ENCODE data around the gene SAMD7.

SAMD7 gene

DNA sequence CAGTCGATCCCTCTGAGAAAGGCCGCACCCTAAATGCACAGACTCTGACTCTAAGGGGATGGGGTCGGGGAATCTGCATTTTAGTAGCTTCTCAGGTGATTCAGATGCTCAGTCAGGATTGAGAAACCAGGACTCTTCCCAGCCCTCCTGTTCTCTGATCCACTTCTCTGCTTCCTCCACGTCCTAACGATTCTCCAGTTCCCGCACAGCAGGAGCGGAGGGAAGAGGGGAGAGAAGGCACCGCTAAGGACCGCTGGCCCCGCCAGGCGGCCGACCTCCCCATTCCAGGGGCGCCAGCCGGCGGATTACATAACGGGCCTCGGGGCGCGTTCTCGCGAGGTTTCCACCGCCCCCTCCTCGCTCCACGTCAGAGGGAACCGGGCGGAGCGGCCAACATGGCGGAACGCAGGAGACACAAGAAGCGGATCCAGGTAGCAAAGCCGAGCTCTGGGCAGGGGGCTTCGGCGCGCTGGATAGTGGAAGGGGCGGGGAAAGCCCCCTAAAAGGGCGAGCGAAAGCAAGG, 55.1 kb downstream of the SAMD7 start, which contains the start of gene SEC62:
TSS of gene SEC62 (plus strand) at position 380 of the 523 bp plus-strand sequence. CDS start at position 396, 16 bp downstream.
- peak; percentile 92 for DNase-seq (ENCODE audit: low spot score)

DNA sequence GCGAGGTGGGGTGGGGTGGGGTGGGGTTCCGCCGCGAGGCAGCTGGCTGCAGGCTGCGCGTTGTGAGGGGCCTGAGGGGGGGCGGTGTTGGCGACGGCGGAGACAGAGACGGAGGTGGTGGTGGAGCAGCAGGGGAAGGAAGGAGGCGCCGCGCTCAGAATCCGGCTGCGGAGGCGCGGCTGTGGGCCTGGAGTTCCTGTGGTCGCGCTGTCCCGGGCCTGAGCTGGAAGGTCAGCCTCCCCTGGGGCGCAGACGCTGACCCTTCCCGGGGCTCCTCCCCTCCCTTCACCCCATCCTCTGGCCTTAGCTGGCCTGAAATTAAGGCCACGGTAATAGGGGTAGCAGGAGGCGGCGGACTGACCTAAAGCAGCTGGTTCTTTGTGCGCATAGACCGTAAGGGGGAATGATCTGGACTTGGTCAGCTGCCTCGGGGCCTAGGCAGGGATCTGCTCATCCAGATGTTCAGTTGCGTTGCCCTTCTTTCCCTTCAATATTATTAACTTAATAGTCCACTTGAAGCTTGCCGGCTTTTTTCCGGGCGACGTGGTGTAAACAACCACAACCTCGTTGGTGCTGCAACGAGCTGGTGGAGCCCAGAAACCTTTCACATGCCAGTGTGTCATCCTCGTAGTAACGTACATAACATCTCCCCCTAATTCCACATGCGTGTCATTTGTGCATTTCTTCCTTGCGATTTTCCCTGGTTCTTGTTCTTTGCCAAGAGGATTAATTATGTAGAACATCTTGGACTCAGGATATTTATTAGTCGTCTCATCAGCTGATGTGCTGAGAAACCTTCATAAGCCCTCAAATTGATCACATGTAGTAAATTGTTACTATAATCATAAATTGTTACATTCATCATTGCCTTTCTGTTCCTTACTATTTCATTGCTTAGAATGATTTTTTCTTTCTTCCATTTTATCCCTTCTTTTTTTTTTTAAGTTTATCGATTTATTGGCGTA, 55.9 kb downstream of the SAMD7 start:
- DNase-seq (ENCODE audit: low spot score), result peak; percentile 28

DNA sequence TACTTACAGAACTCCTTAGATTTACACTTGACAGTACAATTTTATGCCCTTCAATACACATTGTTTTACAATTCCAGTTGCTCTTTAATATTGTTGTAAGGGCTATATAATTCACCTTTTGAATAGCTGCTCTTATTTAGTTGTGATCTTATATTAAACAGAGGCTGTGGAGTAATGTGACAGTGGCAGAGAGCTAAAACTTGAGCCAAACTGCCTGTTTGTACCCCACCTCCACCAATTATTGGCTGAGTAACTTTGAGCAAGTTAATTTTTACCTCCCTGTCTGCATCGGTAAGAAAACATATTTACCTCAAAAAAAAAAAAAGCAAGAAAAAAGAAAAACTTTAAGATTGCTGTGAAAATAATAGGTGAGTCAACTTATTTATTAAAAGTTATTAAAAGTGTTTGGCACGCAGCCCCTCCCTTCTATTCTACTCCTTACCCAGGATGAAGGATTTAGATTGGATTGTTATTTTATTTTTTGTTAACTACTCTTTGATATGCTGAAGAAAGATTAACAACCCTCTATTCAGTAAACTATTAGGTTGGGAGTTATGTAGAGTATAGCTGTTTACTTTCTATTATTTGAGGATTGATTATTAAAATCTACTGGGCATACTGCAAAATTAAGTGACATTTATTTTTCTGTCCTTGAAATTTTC, 57.0 kb downstream of the SAMD7 start:
- DNase-seq (ENCODE audit: low spot score), result no peak

DNA sequence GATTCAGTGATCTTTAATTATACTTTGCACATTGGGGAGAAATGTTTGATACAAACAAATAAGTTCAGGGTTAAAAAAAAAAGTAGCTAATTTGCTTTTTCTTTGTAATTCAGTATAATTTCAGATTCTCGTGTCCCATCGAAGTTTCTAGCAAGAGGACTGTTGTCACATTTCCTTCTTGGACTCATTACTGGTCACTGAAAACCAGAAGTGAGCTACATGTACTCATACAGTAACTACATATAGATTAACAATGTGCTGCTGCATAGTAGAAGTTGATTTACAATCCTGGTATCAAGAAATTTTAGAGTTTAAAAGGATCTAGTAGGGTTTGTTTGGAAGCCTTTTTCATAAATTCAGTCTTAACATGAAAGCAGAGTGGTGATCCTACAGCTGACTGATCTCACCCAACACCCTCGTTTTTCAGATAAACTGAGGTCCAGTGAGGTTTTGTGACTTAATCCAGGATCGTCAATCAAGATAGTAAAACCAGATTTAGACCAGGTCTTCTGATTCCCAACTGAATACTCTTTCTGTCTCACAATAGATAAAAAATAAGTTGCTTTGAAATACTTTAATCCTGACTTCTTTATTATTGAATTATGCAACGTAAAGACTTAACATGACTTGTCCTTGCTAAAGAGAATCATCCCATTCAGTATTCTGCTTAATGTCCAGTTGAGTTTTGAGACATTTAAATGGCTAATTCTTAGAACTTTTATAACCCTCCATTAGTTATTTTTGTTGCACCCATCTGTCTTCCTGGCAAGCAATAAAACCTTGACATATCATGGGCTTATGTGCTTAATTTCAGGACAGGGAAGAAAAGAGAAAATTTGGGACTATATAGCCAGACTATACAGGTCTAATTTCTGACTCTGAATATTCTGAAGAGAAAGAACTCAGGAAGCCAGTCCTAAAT, 58.1 kb downstream of the SAMD7 start:
- DNase-seq (ENCODE audit: low spot score), result no peak

DNA sequence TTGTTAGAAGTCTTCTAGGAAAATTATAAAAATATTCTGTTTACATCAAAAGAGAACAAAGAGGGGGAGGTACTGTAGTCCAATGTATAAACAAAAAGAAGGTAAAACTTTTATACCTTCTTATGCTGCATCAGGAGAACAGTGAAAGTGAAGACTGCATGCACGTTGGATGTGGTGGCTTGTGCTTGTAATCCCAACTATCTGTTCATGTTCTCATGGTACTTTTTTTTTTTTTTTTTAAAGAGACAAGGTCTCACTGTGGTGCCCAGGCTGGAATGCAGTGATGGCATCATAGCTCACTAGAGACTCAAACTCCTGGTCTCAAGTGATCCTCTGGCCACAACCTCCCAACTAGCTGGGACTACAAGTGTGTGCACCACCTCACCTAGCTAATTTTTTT, 59.5 kb downstream of the SAMD7 start:
- DNase-seq (ENCODE audit: low spot score), result no peak

DNA sequence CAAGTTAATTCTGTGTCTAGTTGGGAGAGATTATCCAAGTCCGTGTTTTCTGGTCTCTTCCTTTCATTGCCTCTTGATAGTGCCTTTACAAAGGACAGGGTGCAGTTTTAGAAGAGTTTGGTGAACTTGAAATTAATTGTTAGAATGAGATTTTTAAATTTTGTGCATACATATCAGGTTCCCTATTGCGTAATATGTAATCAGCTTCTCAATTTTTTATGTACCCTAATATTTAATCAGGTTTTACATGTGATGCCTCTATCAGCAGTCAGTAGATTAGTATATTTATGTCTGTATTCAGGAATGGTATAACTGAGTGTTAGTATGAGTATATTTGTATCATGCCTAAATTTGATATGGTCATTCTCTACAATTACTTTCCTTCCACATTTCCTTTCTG, 60.1 kb downstream of the SAMD7 start:
- no peak for DNase-seq (ENCODE audit: low spot score)

DNA sequence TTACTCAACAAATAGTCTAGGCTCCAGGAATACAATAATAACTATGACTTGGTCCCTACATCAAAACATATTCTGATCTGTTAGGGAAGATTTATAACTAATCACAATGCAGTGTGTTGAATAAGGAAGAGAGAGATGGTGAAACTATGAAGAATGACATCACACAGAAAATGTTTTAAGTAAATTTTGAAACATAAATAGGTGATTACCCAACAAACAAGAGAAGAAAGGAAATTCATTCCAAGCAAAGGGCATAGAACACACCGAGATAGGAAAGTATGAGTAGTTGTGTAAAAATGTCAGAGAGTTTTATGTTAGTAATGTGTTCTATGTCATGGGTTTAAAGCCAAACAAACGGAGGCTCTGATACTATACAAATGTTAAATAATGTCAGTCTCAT, 68.7 kb downstream of the SAMD7 start:
- no peak for DNase-seq (ENCODE audit: low spot score)

DNA sequence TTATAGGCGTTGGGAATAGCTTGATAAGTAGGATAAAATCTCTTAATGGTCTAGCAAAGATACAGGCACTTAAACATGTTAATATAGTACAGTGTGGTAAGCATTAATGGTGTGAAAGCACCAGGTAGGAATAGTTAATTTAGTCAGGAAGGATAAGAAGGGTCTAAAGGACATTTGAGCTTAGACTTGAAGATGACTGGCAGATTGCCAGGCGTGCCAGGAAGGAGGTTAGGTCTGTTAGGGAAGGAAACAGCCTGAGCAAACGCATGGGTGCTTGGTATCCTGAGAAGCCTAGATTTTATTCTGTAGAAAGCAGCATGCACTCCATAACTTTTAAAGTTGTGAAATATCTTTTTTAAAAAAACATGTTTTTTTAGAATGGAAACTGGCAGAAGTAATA, 72.9 kb downstream of the SAMD7 start:
- DNase-seq (ENCODE audit: low spot score), result no peak
